Measurements from ENCODE around the gene MYH2.

DNA sequence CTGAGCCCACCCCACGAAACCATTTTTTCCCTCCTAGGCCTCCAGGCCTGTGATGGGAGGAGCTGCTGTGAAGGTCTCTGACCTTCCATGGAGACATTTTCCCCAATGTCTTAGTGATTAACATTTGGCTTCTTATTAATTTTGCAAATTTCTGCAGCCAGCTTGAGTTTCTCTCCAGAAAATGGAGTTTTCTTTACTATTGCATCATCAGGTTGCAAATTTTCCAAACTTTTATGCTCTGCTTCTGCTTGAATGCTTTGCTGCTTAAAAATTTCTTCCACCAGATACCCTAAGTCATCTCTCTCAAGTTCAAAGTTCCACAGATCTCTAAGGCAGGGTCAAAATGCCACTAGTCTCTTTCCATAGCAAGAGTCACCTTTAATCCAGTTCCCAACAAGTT, 67.2 kb downstream of the MYH2 start:
- TF ChIP-seq, protein P1, sequence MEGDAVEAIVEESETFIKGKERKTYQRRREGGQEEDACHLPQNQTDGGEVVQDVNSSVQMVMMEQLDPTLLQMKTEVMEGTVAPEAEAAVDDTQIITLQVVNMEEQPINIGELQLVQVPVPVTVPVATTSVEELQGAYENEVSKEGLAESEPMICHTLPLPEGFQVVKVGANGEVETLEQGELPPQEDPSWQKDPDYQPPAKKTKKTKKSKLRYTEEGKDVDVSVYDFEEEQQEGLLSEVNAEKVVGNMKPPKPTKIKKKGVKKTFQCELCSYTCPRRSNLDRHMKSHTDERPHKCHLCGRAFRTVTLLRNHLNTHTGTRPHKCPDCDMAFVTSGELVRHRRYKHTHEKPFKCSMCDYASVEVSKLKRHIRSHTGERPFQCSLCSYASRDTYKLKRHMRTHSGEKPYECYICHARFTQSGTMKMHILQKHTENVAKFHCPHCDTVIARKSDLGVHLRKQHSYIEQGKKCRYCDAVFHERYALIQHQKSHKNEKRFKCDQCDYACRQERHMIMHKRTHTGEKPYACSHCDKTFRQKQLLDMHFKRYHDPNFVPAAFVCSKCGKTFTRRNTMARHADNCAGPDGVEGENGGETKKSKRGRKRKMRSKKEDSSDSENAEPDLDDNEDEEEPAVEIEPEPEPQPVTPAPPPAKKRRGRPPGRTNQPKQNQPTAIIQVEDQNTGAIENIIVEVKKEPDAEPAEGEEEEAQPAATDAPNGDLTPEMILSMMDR (IDR thresholded peaks at IDR 0.05): no peak
- no peak for TF ChIP-seq EZH2 (IDR thresholded peaks at IDR 0.05; ENCODE audit: borderline replicate concordance, insufficient read depth, low read depth, low read length, poor library complexity, severe bottlenecking)

All from B cell (primary cell).